Dendritic cell treated with granulocyte-macrophage colony-stimulating factor and Interleukin-4, amounts not matched to agents 40 ng/mL and 50 ng/mL, for 4 days (primary cell): ENCODE results near the gene CPVL.
A peak's percentile ranks its signal among the peaks of the same experiment; 100 is the strongest.

Experiments used
- H3K27ac Mint-ChIP-seq: one replicate; pipeline ENCODE4 v1.8.0; 2022; ENCODE audit warnings: mild to moderate bottlenecking, mixed read lengths
- H3K27me3 Mint-ChIP-seq: one replicate; pipeline ENCODE4 v1.8.0; 2022; ENCODE audit warnings: mild to moderate bottlenecking, mixed read lengths
- H3K36me3 Mint-ChIP-seq: one replicate; pipeline ENCODE4 v1.8.0; 2022; ENCODE audit warnings: low read depth, mixed read lengths
- H3K4me1 Mint-ChIP-seq: one replicate; pipeline ENCODE4 v1.8.0; 2022; ENCODE audit warnings: low read depth, mixed read lengths
- H3K4me3 Mint-ChIP-seq: one replicate; pipeline ENCODE4 v1.8.0; 2022; ENCODE audit warnings: mild to moderate bottlenecking, moderate library complexity, mixed read lengths
- H3K9me3 Mint-ChIP-seq: one replicate; pipeline ENCODE4 v1.8.0; 2022; ENCODE audit warnings: mixed read lengths
- intact Hi-C: fragments of 100-400 bp; cut with micrococcal nuclease; formaldehyde crosslinking; loops from one replicate; pipeline ENCODE4 v1.15.0; 2022

The CPVL gene

GRCh38 chr7:29145553-29146056 lies 732 bp downstream of the CPVL start:
- intact Hi-C loops, result loop anchor here (5.0 kb wide), 2 partner anchors 33 to 47 kb away; partner anchors contain the start of gene CHN2
- Mint-ChIP-seq H3K27me3 (no peaks in the 10 kb centered on the region), H3K27ac (peak overlapping the region; percentile 93), H3K4me3 (peak overlapping the region; percentile 98), H3K9me3 (no peaks in the 10 kb centered on the region), H3K4me1 (peaks cover 73% of the 10 kb centered on the region), H3K36me3 (peaks cover 40% of the 10 kb centered on the region)

- Mint-ChIP-seq H3K36me3 (peaks cover 36% of the 10 kb centered on the region), H3K4me3 (peak overlapping the region; percentile 63), H3K4me1 (peaks cover 74% of the 10 kb centered on the region), H3K27me3 (no peaks in the 10 kb centered on the region), H3K27ac (peak overlapping the region; percentile 69), H3K9me3 (no peaks in the 10 kb centered on the region)
- intact Hi-C loops, result no loop called here
Observed at GRCh38 chr7:29143751-29144150, 2.6 kb downstream of the CPVL start.

DNA sequence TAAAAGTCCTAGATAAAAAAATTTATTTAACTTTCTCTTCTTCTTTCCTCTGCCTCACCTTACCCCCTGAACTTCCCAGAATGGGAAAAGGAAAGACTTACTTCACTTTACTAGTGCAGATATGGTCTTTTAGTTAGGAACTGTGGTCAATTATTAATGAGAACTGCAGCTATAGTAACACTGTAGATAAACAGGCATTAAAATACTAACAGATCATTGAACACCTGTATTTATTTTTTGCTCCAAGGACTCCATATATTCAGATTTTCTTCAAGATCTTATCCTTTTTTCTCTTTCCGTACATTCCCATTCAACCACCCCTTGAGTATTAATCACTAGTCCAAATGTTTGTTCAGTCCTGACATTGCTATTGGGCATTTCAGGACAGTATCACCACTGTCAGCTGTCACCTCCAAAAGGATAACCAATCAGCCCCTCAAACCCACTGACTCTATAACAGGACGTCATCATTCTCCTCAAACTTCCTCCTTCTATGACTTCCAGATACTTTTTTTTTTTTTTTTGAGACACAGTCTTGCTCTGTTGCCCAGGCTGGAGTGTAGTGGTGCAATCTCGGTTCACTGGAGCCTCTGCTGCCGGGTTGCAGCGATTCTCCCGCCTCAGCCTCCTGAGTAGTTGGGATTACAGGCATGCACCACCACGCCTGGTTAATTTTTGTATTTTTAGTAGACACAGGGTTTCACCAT lies 4.2 kb downstream of the CPVL start:
- peak overlapping the region; percentile 69 for H3K4me3 Mint-ChIP-seq
- intact Hi-C loops, result no loop called here
- peak overlapping the region; percentile 69 for H3K27ac Mint-ChIP-seq
- H3K4me1 Mint-ChIP-seq, result peaks cover 80% of the 10 kb centered on the region
- H3K9me3 Mint-ChIP-seq, result no peaks in the 10 kb centered on the region
- no peaks in the 10 kb centered on the region for H3K27me3 Mint-ChIP-seq
- H3K36me3 Mint-ChIP-seq, result peaks cover 48% of the 10 kb centered on the region

- Mint-ChIP-seq H3K9me3 (no peaks in the 10 kb centered on the region), H3K4me3 (no peak overlapping the region), H3K27me3 (no peaks in the 10 kb centered on the region), H3K4me1 (peaks cover 83% of the 10 kb centered on the region), H3K27ac (peak overlapping the region; percentile 74), H3K36me3 (peaks cover 36% of the 10 kb centered on the region)
- intact Hi-C loops, result no loop called here
Observed at GRCh38 chr7:29140873-29141468, 5.4 kb downstream of the CPVL start.

DNA sequence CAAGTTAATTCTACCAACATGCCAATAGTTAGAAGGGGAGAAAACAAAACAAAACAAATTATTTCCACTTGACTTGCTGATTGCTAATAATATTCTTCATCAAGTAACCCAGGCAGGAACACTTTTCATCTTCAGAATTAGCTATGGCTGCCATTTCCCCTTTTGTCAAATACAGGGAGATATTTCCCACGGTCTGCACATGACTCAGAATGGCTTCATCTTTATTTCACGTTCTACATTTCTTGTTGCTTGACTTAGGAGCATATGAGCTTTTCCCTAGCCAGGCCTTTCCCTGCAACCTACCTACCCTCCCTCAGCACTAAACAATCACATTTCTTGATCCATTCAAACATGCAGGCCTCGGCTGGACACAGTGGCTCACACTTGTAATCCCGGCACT lies 6.5 kb downstream of the CPVL start:
- intact Hi-C loops, result no loop called here
- Mint-ChIP-seq H3K4me1 (peaks cover 90% of the 10 kb centered on the region), H3K36me3 (peaks cover 37% of the 10 kb centered on the region), H3K27me3 (no peaks in the 10 kb centered on the region), H3K27ac (peak overlapping the region; percentile 74), H3K4me3 (peak overlapping the region; percentile 6), H3K9me3 (no peaks in the 10 kb centered on the region)

DNA sequence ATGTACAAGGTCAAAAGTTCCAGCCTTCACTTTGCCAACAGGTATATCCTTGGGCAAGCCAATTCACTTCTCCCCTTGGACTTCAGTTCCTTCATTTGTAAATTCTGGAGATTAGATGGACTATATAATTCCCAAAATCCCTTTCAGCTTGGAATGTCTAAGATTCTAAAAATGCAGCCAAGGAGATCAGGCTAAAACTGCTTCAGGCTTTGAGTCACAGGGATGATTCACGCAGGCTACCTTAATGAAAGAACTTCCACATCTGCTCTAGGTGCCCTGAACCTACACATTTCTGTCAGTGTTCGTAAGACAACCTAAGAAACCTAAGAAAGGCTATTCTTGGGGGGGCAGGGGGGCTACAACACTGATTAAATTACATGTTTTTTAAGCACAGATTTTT lies 7.1 kb downstream of the CPVL start:
- intact Hi-C loops, result no loop called here
- peaks cover 91% of the 10 kb centered on the region for H3K4me1 Mint-ChIP-seq

GRCh38 chr7:29138588-29138987 lies 7.7 kb downstream of the CPVL start:
- intact Hi-C loops, result no loop called here

More for the DNA sequence above, 7.1 kb downstream of the CPVL start:
- Mint-ChIP-seq H3K27ac (no peak overlapping the region), H3K27me3 (no peaks in the 10 kb centered on the region), H3K9me3 (no peaks in the 10 kb centered on the region), H3K36me3 (peaks cover 44% of the 10 kb centered on the region), H3K4me3 (no peak overlapping the region)

DNA sequence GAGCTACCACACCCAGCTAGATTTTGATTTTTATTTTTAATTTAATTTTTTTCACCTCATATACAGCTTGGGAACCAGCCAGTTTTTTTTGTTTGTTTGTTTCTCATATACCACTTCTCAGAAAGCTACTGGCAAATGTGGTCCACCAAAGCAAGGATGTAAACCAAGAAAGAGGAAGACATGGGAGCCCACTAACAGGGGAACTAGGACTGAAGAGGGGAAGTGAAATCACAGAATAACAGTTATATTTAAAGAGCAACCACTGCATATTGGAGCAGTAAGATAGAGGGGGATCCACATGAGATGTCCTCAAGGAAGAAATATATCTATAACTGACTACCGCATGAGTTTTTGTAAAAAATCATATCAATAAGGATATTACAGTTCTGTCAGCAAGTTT lies 10.5 kb downstream of the CPVL start:
- H3K4me3 Mint-ChIP-seq, result peak overlapping the region; percentile 39
- H3K27me3 Mint-ChIP-seq, result no peaks in the 10 kb centered on the region
- no peaks in the 10 kb centered on the region for H3K9me3 Mint-ChIP-seq
- peaks cover 63% of the 10 kb centered on the region for H3K36me3 Mint-ChIP-seq
- H3K27ac Mint-ChIP-seq, result peak overlapping the region; percentile 85
- intact Hi-C loops, result no loop called here
- peaks cover 95% of the 10 kb centered on the region for H3K4me1 Mint-ChIP-seq

More at GRCh38 chr7:29138588-29138987, 7.7 kb downstream of the CPVL start:
- no peaks in the 10 kb centered on the region for H3K9me3 Mint-ChIP-seq
- H3K27ac Mint-ChIP-seq, result peak overlapping the region; percentile 74
- H3K27me3 Mint-ChIP-seq, result no peaks in the 10 kb centered on the region
- H3K4me3 Mint-ChIP-seq, result no peak overlapping the region
- peaks cover 91% of the 10 kb centered on the region for H3K4me1 Mint-ChIP-seq
- H3K36me3 Mint-ChIP-seq, result peaks cover 49% of the 10 kb centered on the region

DNA sequence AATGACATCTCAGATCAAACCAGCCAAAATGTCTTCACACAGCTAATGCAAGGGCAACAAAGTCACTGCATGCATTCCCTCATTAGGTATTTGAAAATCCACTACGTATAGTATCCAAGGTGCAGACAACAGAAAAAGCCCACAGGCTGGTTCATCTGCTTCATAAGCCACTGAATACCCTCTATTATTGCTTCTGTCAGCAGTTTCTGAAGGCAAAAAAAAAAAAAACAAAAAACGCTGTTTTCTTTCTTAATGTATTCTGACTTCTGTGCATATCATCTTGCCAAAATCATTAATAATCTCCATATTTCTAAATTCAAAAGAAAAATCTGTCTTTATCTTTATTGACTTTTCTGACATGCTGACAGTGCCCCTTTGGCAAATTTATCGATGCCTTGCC lies 13.4 kb downstream of the CPVL start:
- Mint-ChIP-seq H3K4me1 (peaks cover 90% of the 10 kb centered on the region), H3K36me3 (peaks cover 50% of the 10 kb centered on the region), H3K27ac (peak overlapping the region; percentile 52), H3K4me3 (no peak overlapping the region), H3K9me3 (no peaks in the 10 kb centered on the region), H3K27me3 (no peaks in the 10 kb centered on the region)
- intact Hi-C loops, result no loop called here

DNA sequence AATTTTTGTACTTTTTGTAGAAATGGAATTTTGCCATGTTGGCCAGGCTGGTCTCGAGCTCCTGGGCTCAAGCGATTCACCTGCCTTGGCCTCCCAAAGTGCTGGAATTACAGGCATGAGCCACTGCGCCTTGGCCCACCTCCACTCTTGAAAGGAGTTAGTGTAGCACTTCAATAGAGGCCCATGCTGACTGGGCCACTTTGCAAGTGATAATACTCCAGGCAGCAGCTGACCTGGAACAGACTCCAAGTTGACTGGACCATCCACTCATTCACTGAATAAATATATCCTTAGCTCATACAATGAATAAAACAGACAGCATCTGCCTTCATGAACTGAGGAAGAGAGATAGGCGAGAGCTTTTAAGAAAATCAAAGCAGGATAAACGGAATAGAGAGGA lies 14.7 kb downstream of the CPVL start:
- intact Hi-C loops, result no loop called here
- Mint-ChIP-seq H3K4me1 (peaks cover 82% of the 10 kb centered on the region), H3K9me3 (no peaks in the 10 kb centered on the region), H3K27ac (peak overlapping the region; percentile 77), H3K36me3 (peaks cover 49% of the 10 kb centered on the region), H3K27me3 (no peaks in the 10 kb centered on the region), H3K4me3 (no peak overlapping the region)

DNA sequence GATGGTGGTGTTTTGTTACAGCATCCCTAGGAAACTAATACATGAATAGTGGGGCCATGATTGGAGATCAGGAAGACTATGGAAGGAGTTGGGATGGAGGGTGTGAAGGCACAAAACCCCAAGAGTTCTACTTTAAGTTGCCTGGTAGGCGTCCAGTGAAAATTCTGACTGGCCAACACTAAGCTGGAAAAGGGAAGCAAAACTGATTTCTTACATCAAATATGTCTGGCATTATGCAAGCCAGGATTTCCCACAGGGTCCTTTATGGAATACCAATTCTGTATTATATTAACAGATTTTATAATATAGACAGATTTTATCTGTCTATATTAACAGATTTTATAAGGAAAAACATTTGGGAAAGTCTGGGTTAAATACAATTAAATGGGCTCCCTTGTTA lies 16.2 kb downstream of the CPVL start:
- Mint-ChIP-seq H3K9me3 (no peaks in the 10 kb centered on the region), H3K4me3 (no peak overlapping the region), H3K27ac (peak overlapping the region; percentile 37), H3K27me3 (no peaks in the 10 kb centered on the region), H3K36me3 (peaks cover 56% of the 10 kb centered on the region), H3K4me1 (peaks cover 76% of the 10 kb centered on the region)
- intact Hi-C loops, result no loop called here

- Mint-ChIP-seq H3K36me3 (peaks cover 37% of the 10 kb centered on the region), H3K27me3 (no peaks in the 10 kb centered on the region), H3K4me3 (no peak overlapping the region), H3K9me3 (no peaks in the 10 kb centered on the region), H3K4me1 (peaks cover 55% of the 10 kb centered on the region), H3K27ac (no peak overlapping the region)
- intact Hi-C loops, result no loop called here
Observed at GRCh38 chr7:29127527-29127926, 18.8 kb downstream of the CPVL start.

GRCh38 chr7:29126804-29127203 lies 19.5 kb downstream of the CPVL start:
- Mint-ChIP-seq H3K4me3 (no peak overlapping the region), H3K27ac (peak overlapping the region; percentile 15), H3K36me3 (peaks cover 37% of the 10 kb centered on the region), H3K27me3 (no peaks in the 10 kb centered on the region), H3K4me1 (peaks cover 55% of the 10 kb centered on the region), H3K9me3 (no peaks in the 10 kb centered on the region)
- intact Hi-C loops, result no loop called here

GRCh38 chr7:29123626-29124190 lies 22.6 kb downstream of the CPVL start:
- peaks cover 53% of the 10 kb centered on the region for H3K36me3 Mint-ChIP-seq
- H3K27me3 Mint-ChIP-seq, result no peaks in the 10 kb centered on the region
- intact Hi-C loops, result no loop called here
- no peak overlapping the region for H3K27ac Mint-ChIP-seq
- H3K4me1 Mint-ChIP-seq, result peaks cover 40% of the 10 kb centered on the region
- no peaks in the 10 kb centered on the region for H3K9me3 Mint-ChIP-seq
- H3K4me3 Mint-ChIP-seq, result no peak overlapping the region
